HPDE6-E6E7 (cell line): ENCODE data around the gene KRT79.

ENCODE experiments used
- DNase-seq: peaks from one replicate; pipeline ENCODE4 v3.0.0; 2011; ENCODE audit warnings: missing footprints; ENCODE audit errors: extremely low spot score

The KRT79 gene

DNA sequence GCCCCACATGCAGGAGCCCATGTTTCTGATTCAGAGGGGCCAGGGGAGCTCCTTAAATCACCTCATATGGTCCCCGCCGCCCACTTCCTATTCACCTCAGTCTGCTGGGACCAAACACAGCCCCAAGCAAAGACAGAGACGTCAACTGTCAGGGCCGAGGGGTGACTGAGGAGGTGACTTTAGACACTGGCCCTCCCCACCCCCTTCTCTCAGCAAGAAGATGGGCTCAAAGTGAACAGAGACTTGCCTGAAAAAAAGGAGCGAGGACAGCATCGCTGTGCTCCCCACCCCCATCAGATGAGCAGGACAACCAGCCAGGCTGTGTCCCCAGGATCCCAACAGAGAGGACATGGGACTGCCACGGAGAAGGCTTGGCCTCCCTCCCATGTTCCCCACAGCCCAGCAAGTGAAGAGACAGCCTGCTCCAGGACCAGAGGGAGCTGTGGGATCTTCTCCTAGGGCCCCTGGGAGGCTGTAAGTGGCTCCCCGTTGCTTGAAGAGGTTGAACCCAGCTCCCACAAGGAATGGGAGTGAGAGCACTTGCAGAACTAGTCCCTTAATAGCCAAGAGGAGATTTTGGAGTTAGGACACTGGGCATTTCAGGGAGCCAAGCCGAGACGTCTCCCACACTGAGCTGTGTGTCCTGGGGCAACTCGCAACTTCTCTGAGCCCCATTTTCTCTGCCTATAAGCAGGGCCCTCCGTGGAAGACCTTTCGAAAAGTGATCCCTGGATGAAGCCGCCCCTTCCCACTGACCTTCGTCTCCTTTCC lies 1.3 kb upstream of the KRT79 start:
- DNase-seq = no peak

GRCh38 chr12:52834727-52835001 lies 553 bp upstream of the KRT79 start:
- DNase-seq = no peak

- DNase-seq = peak; percentile 26
These were observed 866 bp downstream of the KRT79 start for GRCh38 chr12:52832985-52833905.

DNA sequence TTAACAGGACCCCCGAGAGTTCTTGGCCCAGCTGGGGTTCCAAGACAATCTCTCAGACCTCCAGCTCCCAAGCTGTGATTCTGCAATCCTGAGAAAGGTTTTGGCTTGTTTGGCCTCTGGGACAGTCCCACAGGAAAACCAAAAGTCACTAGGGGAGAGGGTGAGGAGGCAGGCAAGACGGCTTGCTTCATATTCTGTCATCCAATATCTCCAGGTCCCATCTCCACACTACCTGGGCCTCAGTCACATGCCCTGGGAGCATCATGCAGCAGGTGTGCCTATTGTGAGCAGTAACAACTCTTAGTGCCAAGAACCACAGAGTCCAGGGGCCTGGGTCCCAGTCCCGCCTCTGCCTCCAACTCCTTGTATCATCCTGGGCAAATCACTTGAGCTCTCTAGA lies 1.7 kb downstream of the KRT79 start:
- no peak for DNase-seq

- no peak for DNase-seq
These were observed 2.9 kb downstream of the KRT79 start for GRCh38 chr12:52831251-52831650.

DNA sequence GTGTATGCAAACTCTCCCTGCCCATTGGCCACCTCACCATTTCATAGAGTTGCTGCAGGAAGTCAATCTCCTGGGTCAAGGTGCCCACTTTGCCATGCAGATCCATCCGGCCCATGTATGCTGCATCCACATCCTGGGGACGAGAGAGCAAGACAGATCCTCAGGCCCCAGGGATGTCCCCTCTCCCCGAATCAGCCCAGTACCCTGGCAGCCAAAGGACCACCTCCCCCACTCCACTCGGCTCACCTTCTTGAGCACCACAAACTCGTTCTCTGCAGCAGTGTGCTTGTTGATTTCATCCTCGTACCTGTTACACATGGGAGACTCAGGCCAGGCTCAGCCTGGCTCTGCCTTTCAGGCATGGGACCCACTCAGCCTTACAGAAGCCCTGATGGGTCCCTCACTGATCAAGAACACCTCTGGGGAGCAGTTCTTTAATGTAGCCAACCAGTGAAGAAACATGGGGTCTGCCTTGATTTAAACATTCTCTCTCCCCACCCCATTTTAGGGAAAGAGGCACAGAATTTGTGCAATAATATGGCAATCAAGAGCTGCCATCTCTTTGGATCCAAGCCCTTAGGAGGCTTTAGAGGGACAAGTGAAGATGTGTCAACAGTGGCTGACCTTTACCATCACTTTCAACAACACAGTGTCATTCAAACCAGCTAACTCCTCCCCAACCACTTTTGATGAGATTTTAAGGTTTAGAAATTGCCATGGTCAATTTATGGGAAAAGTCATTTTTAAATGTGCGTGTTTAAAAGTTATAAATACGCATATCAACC lies 3.9 kb downstream of the KRT79 start:
- DNase-seq = no peak

DNA sequence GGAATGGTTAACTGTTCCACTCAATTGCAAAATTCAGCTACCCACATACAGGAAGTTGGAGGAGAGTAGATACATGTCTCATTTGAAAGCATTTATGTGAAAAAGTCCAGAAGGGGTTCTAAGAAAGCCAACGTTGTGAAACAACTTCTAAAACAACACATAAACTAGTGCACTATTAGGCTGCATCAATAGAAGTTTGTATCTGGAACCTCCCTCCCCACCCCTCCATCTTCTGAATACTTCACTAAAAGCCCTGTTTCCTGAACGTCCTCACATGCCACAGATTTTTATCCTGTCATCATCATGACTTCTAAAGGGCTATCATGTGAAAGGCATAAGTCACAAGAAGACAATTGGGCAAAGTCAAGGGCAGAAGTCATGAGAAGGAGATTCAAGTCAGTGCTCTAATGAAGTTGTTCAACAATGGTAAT lies 5.5 kb downstream of the KRT79 start:
- DNase-seq = no peak

DNA sequence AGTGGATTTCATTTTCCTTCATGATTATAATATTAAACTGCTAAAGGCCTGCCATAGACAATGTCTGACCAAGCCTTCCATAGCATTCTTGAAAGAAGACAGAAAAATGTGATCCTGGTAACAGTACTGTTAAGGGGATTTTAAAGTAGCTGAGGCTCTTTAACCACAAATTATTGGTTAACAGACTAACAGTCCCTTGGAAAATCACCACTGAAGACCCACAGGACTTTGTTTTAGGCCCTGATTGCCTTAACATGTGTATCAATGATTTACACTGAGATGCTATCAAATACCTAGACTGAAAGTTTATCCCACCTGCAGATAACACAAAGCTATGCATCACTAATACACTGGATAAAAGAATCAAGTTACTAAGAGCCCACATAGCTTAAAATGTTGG lies 6.0 kb downstream of the KRT79 start:
- DNase-seq = no peak

DNA sequence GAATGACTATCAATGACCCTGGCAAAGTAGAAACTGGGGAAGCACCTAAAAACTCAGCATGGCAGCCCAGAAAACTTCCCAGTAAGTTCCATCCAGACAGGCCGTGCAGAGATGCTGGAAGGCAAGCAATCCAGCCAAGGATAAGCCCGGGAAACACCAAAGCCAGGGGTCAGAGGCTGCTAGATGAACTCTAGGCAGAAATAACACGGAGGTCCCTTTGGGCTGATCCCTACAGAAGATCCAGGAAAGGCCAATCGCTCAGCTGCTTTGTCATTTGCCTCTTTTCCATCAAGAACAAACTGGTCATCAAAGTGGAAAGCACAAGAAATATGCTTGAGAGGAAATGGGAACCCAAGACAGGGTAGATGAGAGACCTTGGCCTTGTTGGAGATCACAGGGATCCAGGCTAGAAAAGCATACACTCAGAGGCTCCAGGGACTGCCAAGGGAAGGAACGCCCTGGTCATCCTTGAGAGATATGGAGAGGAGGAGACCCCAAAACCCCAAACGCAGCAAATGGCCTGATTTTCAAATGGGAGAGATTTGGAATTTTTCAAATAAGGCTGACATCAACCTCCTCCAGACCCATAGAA lies 6.5 kb downstream of the KRT79 start:
- no peak for DNase-seq

GRCh38 chr12:52826611-52827498 lies 7.3 kb downstream of the KRT79 start:
- no peak for DNase-seq

DNA sequence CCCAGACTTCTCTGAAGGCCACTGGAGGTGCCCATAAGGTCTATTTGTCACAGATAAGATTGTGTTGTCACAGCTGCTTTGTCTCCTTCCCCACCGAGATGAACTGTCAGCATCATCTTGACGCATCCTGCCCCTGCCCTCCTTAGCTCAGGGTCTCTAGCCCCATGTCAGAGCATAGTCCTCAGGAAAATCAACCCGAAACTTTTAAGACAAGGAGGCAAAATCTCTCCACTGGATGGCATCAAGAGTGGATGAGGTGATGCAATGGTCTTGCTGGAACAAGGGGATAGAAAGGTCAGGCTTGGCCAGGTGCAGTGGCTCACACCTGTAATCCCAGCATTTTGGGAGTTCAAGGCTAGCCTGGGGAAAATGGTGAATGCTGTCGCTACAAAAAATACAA lies 8.2 kb downstream of the KRT79 start:
- no peak for DNase-seq

- DNase-seq = no peak
These were observed 9.2 kb downstream of the KRT79 start for GRCh38 chr12:52824741-52825410.

GRCh38 chr12:52823761-52824450 lies 10.2 kb downstream of the KRT79 start:
- DNase-seq = no peak

- DNase-seq = no peak
These were observed 11.2 kb downstream of the KRT79 start for GRCh38 chr12:52822771-52823510.

- no peak for DNase-seq
These were observed 12.1 kb downstream of the KRT79 start for GRCh38 chr12:52821826-52822660.

DNA sequence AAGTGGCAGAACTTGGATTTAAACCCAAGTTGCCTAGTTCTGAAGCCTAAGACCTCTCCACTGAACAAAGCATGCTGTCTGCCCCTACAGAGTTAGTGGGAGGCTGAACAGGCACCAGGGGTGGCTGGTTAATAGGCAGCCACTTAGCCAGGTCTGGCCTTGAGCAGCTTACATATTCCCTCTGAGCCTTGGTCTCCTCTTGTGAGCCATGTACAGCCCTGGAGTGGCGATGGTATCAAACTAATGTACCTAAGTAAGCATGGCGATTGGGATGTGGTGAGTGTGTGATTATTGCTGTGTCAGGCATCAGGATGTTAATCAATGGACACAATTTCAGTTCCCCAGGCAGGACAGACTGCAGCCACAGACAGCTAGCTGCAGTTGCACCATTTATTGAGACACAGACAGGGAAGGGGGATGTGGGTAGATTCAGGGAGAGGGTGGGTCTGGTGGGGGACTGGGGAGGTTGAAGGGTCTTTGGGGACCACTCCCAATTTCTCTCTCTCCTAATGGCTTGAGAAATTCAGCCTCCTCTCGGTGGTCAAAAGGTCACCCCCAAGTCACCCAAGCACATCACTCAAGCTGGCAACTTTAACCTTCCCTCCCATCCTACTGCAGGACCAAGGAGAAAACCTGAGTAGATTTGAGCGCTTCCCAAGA lies 12.9 kb downstream of the KRT79 start:
- no peak for DNase-seq

DNA sequence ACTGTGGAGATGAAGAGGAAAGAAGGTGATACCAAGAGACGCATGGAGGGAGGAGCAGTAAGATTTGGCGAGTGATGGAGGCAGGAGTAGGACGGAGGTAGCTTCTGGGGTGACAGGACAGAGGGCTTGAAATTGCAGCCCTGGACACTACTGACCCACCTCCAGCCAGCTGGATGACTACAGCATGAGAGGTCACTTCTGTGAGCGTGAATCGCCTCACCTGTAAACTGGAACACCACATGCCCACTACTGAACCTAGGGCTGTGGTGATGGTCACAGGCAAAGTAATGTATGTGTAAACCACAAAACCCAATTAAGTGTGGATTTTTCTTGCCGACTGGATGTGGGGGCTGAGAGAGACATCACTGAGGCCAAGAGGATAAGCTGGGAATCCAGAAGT lies 13.6 kb downstream of the KRT79 start:
- no peak for DNase-seq
